AML-193 (cell line): Measurements from ENCODE around the gene MAL.
"Not testable (repeated sequence)": the region's sequence is repeated elsewhere in the genome, so short reads cannot be mapped to it uniquely, and the experiment has no call there.

Source experiments
- DNase-seq, 2 experiments: peaks; one replicate each; lab custom pipeline; 2025; lab: John Stamatoyannopoulos, UW

Gene MAL

DNA sequence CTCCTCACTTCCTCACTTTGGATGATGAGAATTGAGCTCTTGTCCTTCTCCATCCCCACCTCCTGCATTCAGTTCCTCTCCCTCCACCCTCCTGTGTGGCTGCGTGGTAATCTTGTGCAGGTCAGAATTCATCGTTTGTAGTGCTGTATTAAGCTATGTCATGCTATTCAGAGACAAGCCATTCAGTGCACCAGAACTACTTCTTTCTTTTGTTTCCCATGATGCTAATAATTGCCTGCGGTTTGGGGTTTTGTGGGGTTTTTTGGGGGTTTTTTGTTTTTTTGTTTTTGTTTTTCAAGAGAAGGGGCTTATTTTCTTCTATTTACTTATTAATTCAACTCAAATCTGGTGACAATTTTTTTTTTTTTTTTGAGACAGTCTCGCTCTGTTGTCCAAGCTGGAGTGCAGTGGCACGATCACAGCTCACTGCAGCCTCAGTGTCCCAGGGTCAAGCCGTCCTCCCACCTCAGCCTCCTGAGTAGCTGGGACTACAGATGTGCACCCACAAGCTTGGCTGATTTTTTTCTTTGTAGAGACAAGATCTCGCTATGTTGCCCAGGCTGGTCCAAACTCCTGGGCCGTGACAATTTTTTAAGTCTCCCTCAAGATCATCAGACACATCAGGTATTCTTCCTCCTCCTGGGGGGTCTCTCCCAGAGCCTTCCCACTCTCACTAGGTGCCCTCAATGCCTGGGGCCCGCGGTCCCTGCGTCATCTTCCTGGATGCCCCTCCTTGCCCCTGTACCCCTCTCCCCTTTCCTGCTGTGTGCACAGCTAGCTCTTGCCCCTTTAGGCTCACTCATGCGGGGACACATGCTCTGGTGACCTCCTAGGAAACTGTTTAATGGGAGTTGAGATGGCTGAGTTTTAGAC lies 37.8 kb downstream of the MAL start:
- no peak for DNase-seq

DNA sequence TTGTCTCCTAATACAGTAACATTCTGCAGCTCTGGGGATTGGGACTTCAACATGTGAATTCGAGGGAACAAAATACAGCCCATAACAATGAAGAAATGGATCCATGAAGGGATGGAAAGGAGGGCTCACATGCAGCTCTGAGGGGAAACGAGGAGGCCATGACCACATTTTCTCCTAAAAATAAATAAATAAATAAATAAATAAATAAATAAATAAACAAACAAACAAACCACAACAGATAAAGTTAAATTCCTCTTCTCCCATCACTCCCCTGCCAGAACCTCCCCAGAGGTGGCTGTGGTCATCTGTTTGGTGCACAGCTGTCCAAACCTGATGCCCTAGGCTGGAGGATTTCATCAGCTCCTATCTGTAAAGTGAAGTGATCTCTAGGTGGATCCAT lies 42.7 kb downstream of the MAL start:
- DNase-seq, result no peak

DNA sequence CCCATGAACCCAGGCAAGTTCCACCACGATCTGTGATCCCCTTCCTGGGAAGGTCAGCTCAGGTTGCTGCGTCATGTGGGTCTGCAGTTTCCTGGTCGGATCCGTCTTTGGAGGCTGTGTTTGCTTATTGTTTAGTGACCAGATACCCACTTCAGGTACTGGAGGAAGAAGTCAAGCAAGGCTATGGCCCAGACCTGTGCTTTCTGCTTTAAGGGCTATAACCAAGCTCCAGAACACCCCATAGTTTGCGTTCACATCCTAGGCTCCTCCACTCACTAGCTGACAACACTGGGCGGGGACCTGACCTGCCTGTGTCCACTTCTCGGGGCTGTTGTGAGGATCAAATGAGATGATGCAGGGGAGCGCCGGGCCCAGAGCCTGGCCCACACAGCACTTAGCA lies 44.0 kb downstream of the MAL start:
- no peak for DNase-seq

DNA sequence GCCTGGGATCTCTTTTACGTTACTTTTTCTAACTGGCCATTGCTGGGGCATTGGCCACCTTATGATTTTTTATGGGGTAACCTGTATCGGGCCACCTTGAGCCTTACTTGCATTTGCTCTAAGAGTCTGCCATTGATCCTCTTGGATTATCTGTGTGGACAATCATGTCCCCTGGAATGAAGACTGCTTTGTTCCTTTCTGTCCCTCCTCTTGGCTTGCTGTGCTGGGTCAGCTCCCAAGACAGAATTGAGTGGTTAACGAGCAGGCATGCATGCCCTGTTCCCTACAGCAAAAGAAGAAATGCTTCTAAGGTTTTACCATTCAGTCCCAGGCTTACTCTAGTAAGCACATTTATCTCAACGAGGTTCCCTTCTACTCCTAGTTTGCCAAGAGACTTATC lies 46.3 kb downstream of the MAL start:
- no peak for DNase-seq

DNA sequence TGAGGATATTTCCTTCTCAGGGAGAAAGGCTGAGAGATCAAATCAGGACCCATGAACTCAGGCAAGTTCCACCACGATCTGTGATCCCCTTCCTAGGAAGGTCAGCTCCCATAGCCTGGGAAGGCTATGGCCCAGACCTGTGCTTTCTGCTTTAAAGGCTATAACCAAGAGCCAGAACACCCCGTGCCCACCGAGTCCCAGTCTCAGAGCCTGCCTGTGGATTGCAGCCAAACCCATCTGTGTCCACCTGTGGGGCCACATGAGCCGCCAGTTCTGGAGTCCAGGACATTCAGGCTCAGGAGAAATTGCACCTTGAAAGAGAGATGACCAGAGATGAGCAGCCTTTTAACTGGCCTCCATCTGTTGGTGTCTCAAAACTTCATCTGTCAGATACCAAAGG lies 46.9 kb downstream of the MAL start:
- no peak for DNase-seq

DNA sequence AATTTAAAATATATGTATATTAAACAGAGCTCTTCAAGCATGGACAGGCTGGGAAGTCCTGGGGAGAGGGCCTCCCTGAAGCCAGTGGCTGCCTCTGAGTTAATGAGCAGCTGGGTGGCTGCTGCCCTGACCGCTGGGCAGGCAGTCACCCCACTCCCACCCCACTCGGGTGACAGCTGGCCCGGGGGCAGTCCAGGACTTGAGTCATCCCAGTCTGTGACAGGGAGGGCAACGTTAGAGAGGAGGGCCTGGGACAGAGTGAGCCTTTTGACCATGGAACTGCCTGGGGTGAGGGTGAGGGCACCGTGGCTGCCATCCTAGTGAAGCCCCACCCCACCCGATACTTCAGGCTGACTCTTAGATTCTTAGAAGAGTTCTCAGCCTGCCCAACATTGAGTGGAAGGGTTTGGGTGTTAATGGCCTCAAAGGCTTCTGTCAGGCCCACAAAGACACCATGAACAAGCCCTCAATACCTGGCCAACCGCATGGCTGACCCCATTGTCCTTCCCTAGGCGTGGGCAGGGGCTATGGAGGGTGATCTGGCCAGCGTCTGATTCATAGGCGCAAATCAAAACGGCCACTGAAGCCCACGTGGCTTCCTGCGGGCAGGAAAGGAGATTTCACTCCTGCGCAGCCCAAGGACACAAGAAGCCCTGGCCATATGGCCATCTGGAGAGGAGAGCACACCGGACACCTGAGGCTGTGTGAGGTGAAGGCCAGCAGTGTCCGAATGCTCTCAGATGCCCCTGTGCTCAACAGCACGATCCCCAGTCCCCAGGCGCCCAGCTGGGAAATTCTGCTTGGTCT lies 48.6 kb downstream of the MAL start:
- DNase-seq, result no peak

DNA sequence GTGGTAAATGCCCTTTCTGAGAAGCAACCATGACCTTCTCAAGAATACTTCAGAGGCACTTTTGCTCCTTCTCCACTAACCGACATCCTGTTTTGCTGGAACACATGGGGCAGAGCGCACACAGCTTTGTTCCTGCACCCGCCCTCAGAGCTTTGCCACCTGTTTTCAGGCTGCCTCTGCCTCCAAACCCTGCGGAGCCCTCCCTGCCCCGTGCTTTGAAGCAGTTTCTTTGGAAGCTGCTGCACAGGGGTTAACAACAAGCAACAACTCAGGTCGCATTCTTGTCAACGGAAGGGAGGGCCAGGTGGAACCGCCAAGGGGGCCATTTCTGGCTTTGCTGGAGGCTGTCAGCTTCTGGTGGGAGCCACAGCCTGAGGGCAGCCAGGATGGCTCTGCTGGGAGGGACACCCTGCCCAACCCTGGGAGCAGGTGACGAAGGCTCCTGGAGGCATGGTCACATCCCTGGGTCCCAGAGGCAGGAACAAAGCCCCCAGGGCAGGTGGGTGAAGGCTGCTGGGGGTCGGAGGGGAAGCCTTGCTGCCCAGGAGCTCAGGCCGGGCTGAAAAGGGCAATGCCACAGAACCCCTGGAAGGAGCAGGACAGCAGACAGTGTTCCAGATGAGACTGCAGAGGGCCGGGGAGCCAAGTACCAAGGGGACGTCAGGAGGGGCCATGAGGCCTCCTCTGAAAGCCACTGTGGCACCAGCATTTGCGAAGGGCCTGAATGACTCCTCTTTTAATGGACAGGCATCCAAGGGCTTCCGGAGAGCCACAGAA lies 49.3 kb downstream of the MAL start:
- no peak for DNase-seq

DNA sequence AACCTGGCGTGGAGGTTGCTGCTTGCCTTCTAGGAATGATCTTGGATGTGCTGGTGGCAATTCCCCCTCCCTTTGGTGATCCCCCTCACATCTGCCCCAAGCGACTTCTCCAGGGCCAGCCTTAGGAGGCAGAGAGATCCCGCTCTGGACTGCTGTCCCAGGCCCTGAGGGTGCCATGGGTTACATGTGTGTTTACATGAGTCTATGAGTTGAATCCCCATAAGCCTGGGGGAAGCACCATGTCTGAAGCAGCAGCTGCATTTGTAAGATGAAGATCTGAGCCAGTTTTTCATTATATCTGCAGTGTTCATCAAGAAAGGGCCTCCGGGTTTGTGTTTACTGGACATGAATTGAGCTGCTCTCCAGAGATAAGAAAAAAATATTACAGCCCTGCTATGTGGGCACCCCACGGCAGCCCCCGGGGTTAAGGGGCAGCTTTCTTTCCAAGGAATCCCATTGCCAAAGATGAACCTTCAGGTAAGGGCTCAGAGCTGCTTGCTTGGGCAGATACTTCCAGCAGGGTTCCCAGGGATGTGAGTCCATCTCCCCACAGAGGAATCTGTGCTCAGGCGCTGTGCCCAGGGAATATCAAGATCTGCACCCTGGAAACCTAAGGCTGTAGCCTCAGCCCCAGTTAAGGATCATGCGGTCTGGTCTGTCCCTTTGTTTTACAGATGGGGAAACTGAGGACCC lies 50.1 kb downstream of the MAL start:
- DNase-seq, result no peak

DNA sequence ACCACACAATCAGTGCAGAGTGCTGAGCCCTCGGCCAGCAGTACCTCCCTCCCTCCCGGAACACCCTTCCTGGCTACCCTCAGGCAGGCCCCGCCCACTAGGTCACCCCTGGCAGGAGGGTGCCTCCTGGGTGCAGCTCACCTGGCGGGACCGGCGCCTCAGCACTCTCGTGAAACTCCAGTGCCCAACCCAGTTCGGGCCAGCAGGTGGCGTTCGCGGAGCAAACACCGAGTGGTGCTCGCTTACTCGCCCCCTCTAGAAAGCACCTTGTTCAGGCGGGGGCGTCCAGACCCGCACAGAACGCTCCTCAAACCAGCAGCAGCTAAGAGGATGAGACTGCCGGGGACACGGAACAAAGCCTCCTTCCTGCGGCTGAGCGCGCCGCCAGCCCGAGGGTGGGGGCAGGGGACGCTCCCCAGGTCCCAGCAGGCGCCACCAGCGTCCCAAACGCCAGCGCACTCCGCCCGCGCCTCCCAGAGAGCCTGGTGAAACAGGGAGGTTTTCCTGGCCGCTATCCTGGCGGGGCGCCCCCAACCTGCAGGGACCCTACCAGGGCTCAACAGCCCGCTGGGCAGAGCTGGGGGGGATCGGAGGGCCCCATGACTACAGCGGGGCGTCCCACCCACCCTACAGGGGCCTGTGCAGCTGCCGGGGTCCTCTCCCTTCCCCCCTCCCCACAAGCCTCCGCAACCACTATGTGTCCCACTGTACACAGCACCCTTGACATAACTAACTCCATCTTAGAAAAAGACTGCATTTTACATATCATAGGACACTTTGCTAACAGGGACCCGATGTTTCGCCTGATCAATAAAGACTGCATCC lies 51.4 kb downstream of the MAL start:
- peak; percentile 14 for DNase-seq

DNA sequence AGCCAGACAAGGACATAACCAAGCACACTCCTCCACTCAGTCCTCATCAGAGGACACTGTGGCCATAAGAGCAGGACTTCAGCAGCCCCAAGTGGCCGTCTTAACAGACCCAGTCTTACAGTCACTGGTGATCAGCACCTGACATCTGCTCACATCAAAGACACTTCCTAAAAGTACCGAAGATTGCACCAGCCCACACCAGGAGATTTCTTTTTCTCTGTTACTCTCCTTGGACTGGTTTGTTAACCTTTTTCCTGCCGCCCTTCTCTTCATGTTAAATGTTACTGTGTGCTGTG lies 52.0 kb downstream of the MAL start:
- no peak for DNase-seq

DNA sequence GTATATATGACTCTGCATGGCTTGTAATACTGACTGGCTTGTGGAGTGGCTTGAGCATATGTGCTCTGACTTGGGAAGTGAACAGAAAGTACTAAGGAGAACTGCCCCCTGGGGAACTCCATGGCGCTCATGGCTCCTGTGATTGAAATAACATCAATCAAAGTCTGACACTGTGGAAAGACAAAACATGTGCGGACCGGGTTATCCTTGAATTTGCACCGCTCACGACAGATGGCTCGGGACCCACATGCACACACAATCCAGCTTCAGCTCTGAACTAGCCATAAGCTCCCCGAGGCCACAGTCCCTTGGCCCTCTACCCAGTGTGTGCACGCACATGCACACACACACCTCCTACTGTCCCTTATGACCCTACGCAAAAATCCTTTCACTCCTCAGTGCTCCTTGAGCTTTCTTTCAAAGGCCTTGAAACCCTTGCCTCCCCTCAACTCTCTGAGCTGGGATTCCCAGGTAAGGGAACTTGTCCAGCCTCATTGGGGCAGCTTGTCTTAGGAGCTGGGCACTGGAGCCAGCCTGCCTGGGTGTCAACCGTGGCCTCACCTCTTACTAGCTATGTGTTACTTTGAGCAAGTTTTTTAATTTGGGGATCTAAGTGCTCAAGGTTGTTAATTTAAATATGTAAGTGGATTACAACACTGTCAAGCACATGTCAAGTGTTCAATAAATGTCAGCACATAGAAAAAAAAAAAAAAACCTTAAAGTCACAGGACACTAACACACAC lies 52.5 kb downstream of the MAL start:
- DNase-seq, result no peak

DNA sequence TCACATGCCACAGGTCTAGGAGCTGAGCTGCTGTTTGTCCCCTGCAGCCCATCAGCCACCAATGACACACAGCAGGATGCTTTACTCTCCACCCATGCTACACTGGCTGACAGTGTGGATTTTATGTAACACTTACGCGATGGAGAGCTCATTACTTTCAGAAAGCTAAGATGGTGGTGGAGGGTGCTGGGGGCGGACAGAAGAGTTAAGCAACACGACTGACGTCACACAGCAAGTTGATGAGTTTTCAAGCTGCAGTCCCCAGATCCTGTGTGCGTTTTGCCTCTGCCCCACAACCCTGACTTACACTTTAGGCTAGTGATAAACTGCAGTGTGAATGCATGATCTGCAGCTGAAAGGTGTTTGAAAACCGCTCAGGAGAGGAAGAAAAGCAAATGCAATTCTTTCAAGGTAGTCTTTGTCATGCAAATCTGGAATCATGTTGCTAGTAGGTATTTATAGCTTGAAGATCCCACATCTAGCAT lies 53.7 kb downstream of the MAL start:
- no peak for DNase-seq

DNA sequence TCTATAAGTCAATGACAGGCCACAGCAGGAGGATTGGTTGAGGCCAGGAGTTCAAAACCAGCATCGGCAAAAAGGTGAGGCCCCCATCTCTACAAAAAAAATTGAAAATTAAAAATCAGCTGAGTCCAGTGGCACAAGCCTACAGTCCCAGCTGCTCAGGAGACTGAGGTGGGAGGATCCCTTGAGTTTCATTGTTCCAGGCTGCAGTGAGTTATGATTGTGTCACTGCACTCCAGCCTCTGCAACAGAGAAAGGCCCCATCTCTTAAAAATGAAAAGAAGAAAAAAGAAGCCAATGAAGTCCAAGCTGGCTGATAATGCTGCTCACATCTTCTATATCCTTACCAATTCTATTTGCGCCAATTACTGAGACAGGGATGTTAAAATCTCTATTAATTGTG lies 57.0 kb downstream of the MAL start:
- DNase-seq, result no peak

DNA sequence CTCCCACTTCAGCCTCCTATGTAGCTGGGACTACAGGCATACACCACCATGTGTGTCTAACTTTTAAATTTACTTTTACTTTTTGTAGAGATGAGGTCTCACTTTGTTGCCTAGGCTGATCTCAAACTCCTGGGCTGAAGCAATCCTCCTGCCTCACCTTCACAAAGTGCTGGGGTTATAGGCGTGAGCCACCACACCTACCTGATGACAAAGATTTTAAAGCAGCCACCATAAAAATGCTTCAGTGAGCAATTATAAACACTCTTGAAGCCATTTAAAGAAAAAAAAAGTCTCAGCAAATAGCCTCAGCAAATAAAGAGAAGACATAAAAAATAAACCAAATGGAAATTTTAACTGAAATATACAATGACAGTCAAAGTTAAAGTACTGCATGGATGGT lies 60.5 kb downstream of the MAL start:
- no peak for DNase-seq

DNA sequence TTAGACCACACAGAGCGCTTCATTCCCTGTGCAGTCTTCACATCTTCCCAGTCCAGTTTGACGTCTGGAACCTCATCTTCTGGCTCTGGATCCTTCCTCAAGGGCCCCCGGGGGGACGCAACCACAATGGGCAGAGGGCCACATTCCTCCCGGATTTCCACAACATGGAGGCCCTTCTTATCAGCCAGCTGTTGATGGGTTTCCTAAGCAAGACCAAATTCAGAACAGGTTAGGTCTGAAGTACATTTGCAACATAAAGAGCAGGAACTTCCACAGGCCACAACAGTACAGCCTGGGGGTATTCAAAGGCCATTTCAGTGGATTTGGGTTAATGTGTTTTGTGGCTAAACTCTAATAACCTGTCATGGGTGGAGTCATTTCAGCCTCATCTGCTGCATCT lies 61.9 kb downstream of the MAL start:
- DNase-seq, result no peak

DNA sequence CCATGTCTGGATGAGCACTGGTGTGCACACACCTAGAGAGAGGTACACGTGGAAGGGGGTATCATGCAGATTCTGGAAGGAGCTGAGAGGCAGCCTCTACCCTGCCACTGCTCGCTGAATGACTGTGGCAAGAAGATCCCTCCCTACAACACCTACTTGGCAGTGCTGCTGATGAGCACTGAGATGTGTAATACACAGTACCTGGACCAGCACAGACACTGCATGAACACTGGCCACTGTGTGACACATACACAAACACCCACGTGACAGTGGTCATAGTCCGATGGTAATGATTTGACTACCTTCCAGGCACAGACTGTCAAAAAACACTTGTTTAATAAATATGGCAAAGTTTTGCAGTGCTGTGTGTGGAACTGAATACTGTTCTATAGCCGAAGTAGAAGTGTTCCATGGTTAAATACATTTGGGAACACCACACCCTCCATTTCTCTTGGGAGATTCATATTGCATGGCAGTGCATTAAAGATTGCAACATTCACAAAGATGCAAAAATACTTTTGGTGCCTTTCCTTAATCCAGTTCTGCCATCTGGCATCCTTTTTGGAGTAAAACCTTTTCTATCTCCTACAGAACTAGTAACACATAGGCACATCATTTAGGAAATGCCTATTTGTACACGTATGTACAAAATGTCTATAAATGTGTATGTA lies 66.5 kb downstream of the MAL start:
- no peak for DNase-seq

DNA sequence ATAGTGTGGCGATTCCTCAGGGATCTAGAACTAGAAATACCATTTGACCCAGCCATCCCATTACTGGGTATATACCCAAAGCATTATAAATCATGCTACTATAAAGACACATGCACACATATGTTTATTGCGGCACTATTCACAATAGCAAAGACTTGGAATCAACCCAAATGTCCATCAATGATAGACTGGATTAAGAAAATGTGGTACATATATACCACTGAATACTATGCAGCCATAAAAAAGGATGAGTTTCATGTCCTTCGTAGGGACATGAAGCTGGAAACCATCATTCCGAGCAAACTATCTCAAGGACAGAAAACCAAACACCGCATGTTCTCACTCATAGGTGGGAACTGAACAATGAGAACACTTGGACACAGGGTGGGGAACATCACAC lies 72.8 kb downstream of the MAL start:
- not testable (repeated sequence) for DNase-seq

DNA sequence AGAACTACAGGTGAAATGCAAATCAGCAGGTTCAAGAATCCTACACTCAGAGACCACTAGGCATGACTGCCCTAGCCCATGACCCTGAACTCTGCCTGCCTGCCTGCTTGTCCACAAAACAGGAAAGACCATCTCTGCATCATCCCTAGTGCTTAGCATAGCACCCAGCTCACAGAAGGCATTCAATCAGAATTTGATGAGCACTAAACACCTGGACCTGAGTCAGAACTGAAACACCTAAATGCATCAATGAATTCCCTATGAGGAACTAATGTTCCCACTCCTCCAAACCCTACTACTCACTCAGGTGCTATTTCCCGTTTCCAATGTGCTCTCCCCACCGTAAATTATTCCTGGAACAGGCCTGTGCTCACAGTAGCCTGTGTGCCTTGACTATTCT lies 74.4 kb downstream of the MAL start:
- no peak for DNase-seq
